Panc1 (cell line): ENCODE measurements around the gene ERVFRD-1.

Source experiments
- CTCF ChIP-seq: fragments of 450-650 bp; IDR thresholded peaks from 2 replicates; pipeline ENCODE4 v1.5.1; 2017; ENCODE audit warnings: mild to moderate bottlenecking
- POLR2AphosphoS5 ChIP-seq: IDR thresholded peaks from 2 replicates; pipeline ENCODE4 v1.6.1; 2012; ENCODE audit warnings: mild to moderate bottlenecking, low read depth, low read length, moderate library complexity
- TCF7L2 ChIP-seq: IDR thresholded peaks from 2 replicates; pipeline ENCODE4 v1.6.1; 2011; ENCODE audit warnings: mild to moderate bottlenecking, low read depth, low read length, inconsistent platforms
- TF ChIP-seq, protein P1 (sequence below), 2 experiments: IDR thresholded peaks; 2 replicates each; pipeline ENCODE4 v1.6.1; 2011 to 2012; ENCODE audit warnings: low read depth in 2 of 2, control low read depth in 1 of 2, low read length in 1 of 2, mild to moderate bottlenecking in 1 of 2, moderate library complexity in 1 of 2; ENCODE audit not compliant: insufficient read depth in 1 of 2

DNA sequence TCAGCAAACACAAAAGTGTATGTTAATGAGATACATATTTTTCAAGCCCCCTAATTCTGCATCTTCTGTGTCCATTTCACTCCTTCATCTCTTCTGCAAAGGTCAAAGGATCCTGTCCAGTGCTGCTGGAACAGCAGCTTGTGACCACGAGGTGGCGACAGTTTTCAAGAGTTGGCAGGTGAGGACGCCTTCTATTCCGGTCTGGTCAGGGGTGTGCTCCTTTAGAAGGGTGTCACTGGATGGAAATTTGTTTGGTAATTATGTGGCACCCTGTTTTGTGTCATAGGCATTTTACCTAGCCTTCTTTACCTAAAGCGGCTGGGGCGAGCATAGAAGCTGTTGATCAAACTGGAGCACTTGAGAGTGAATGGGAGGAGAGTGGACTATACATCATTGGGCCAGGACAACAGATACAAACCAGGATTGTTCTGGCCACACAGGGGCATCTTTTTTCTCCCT lies 32.9 kb upstream of the ERVFRD-1 start:
- TF ChIP-seq, protein P1, sequence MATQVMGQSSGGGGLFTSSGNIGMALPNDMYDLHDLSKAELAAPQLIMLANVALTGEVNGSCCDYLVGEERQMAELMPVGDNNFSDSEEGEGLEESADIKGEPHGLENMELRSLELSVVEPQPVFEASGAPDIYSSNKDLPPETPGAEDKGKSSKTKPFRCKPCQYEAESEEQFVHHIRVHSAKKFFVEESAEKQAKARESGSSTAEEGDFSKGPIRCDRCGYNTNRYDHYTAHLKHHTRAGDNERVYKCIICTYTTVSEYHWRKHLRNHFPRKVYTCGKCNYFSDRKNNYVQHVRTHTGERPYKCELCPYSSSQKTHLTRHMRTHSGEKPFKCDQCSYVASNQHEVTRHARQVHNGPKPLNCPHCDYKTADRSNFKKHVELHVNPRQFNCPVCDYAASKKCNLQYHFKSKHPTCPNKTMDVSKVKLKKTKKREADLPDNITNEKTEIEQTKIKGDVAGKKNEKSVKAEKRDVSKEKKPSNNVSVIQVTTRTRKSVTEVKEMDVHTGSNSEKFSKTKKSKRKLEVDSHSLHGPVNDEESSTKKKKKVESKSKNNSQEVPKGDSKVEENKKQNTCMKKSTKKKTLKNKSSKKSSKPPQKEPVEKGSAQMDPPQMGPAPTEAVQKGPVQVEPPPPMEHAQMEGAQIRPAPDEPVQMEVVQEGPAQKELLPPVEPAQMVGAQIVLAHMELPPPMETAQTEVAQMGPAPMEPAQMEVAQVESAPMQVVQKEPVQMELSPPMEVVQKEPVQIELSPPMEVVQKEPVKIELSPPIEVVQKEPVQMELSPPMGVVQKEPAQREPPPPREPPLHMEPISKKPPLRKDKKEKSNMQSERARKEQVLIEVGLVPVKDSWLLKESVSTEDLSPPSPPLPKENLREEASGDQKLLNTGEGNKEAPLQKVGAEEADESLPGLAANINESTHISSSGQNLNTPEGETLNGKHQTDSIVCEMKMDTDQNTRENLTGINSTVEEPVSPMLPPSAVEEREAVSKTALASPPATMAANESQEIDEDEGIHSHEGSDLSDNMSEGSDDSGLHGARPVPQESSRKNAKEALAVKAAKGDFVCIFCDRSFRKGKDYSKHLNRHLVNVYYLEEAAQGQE (IDR thresholded peaks at IDR 0.05; ENCODE audit: insufficient read depth in 1 of 2, low read depth in 2 of 2, low read length in 1 of 2) = no peak
- TF ChIP-seq CTCF = peak; percentile 91
- no peak for TF ChIP-seq POLR2AphosphoS5
- TF ChIP-seq TCF7L2 = no peak
